ENCODE measurements around the gene MKLN1. TPM values are rescaled to one million over a fixed set of nuclear protein-coding genes. Genes with fewer than 3 reads are reported as not detected.
A peak's percentile ranks its signal among the peaks of the same experiment; 100 is the strongest.

MKLN1 gene
- total RNA-seq, 2 donors from 2014 or later: 25.1 to 29.3 TPM

- intact Hi-C loops (cut with DNase I): no loop called here
- Histone ChIP-seq H3K27me3 (no peaks in the 10 kb centered on the region), H3K27ac (no peak overlapping the region), H3K9me3 (no peaks in the 10 kb centered on the region), H3K4me3 (no peak overlapping the region), H3K36me3 (replicated peaks in 1 of 2; ENCODE audit: insufficient read depth in 1 of 2, low read depth in 2 of 2) (no peaks in the 10 kb centered on the region), H3K4me1 (peaks cover 12% of the 10 kb centered on the region)
- no peak for DNase-seq
- ATAC-seq: no peak
- no peak for TF ChIP-seq POLR2A (IDR thresholded peaks at IDR 0.05)
- TF ChIP-seq, protein P1, sequence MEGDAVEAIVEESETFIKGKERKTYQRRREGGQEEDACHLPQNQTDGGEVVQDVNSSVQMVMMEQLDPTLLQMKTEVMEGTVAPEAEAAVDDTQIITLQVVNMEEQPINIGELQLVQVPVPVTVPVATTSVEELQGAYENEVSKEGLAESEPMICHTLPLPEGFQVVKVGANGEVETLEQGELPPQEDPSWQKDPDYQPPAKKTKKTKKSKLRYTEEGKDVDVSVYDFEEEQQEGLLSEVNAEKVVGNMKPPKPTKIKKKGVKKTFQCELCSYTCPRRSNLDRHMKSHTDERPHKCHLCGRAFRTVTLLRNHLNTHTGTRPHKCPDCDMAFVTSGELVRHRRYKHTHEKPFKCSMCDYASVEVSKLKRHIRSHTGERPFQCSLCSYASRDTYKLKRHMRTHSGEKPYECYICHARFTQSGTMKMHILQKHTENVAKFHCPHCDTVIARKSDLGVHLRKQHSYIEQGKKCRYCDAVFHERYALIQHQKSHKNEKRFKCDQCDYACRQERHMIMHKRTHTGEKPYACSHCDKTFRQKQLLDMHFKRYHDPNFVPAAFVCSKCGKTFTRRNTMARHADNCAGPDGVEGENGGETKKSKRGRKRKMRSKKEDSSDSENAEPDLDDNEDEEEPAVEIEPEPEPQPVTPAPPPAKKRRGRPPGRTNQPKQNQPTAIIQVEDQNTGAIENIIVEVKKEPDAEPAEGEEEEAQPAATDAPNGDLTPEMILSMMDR (IDR thresholded peaks at IDR 0.05): no peak
- 78 to 87% methylated on average over 7 of the region's 7 CpGs for WGBS, 2 donors
These were observed 4.8 kb upstream of the MKLN1 start for GRCh38 chr7:131322861-131323260.

- Histone ChIP-seq H3K4me3 (no peak overlapping the region), H3K9me3 (no peaks in the 10 kb centered on the region), H3K4me1 (peaks cover 27% of the 10 kb centered on the region), H3K36me3 (replicated peaks in 1 of 2; ENCODE audit: insufficient read depth in 1 of 2, low read depth in 2 of 2) (no peaks in the 10 kb centered on the region), H3K27ac (no peak overlapping the region), H3K27me3 (no peaks in the 10 kb centered on the region)
- no peak for ATAC-seq
- WGBS, 2 donors: 96 to 99% methylated on average over 5 of the region's 5 CpGs
- TF ChIP-seq, protein P1 (IDR thresholded peaks at IDR 0.05): no peak
- no peak for TF ChIP-seq POLR2A (IDR thresholded peaks at IDR 0.05)
- intact Hi-C loops (cut with DNase I): no loop called here
- DNase-seq: no peak
These were observed 2.4 kb upstream of the MKLN1 start for GRCh38 chr7:131325179-131325840.

DNA sequence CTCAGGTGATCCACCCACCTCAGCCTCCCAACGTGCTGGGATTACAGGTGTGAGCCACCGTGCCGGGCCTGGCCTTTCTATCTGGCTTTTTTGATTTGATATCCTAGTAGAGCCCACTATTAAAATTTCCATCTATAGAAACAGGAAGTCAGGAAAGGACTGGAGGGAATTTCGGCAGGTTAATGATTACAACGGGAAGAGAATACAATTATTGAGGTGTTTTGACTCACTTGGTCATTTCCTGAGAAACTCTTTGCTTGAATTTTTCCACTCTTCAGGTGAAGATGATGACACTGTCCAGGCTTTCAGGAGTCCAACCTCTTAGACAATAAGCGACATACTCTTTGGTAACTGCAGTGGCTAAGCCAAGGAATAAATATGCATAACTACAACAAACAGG lies 1.1 kb upstream of the MKLN1 start:
- peaks cover 36% of the 10 kb centered on the region for H3K4me1 ChIP-seq
- H3K27me3 ChIP-seq: no peaks in the 10 kb centered on the region
- no peaks in the 10 kb centered on the region for H3K36me3 ChIP-seq (replicated peaks in 1 of 2; ENCODE audit: insufficient read depth in 1 of 2, low read depth in 2 of 2)
- no peak for ATAC-seq
- WGBS, 2 donors: 56 to 63% methylated on average over 6 of the region's 6 CpGs
- H3K4me3 ChIP-seq: no peak overlapping the region
- TF ChIP-seq POLR2A (IDR thresholded peaks at IDR 0.05): no peak
- TF ChIP-seq, protein P1 (IDR thresholded peaks at IDR 0.05): no peak
- intact Hi-C loops (cut with DNase I): no loop called here
- peak overlapping the region; percentile 92 to 99 (median 98) for H3K27ac ChIP-seq
- no peak for DNase-seq
- H3K9me3 ChIP-seq: no peaks in the 10 kb centered on the region

- no peaks in the 10 kb centered on the region for H3K36me3 ChIP-seq (replicated peaks in 1 of 2; ENCODE audit: insufficient read depth in 1 of 2, low read depth in 2 of 2)
- DNase-seq (peak in 1 of 4 donors; percentile 50), ATAC-seq (peak; percentile 20)
- peak overlapping the region; percentile 92 to 95 for H3K4me3 ChIP-seq
- intact Hi-C loops (cut with DNase I): no loop called here
- TF ChIP-seq, protein P1 (IDR thresholded peaks at IDR 0.05): no peak
- TF ChIP-seq POLR2A (IDR thresholded peaks at IDR 0.05): no peak
- H3K9me3 ChIP-seq: no peaks in the 10 kb centered on the region
- H3K4me1 ChIP-seq: peaks cover 41% of the 10 kb centered on the region
- 1 to 2% methylated on average over 14 of the region's 14 CpGs for WGBS, 2 donors
- no peaks in the 10 kb centered on the region for H3K27me3 ChIP-seq
- H3K27ac ChIP-seq: peak overlapping the region; percentile 92 to 99 (median 98)
These were observed 539 bp upstream of the MKLN1 start for GRCh38 chr7:131327049-131327625.
